ENCODE data around the gene PPP2R3A.
"Not testable (repeated sequence)": the region's sequence is repeated elsewhere in the genome, so short reads cannot be mapped to it uniquely, and the experiment has no call there.

PPP2R3A gene, protein sequence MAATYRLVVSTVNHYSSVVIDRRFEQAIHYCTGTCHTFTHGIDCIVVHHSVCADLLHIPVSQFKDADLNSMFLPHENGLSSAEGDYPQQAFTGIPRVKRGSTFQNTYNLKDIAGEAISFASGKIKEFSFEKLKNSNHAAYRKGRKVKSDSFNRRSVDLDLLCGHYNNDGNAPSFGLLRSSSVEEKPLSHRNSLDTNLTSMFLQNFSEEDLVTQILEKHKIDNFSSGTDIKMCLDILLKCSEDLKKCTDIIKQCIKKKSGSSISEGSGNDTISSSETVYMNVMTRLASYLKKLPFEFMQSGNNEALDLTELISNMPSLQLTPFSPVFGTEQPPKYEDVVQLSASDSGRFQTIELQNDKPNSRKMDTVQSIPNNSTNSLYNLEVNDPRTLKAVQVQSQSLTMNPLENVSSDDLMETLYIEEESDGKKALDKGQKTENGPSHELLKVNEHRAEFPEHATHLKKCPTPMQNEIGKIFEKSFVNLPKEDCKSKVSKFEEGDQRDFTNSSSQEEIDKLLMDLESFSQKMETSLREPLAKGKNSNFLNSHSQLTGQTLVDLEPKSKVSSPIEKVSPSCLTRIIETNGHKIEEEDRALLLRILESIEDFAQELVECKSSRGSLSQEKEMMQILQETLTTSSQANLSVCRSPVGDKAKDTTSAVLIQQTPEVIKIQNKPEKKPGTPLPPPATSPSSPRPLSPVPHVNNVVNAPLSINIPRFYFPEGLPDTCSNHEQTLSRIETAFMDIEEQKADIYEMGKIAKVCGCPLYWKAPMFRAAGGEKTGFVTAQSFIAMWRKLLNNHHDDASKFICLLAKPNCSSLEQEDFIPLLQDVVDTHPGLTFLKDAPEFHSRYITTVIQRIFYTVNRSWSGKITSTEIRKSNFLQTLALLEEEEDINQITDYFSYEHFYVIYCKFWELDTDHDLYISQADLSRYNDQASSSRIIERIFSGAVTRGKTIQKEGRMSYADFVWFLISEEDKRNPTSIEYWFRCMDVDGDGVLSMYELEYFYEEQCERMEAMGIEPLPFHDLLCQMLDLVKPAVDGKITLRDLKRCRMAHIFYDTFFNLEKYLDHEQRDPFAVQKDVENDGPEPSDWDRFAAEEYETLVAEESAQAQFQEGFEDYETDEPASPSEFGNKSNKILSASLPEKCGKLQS (N-terminal part only)

DNA sequence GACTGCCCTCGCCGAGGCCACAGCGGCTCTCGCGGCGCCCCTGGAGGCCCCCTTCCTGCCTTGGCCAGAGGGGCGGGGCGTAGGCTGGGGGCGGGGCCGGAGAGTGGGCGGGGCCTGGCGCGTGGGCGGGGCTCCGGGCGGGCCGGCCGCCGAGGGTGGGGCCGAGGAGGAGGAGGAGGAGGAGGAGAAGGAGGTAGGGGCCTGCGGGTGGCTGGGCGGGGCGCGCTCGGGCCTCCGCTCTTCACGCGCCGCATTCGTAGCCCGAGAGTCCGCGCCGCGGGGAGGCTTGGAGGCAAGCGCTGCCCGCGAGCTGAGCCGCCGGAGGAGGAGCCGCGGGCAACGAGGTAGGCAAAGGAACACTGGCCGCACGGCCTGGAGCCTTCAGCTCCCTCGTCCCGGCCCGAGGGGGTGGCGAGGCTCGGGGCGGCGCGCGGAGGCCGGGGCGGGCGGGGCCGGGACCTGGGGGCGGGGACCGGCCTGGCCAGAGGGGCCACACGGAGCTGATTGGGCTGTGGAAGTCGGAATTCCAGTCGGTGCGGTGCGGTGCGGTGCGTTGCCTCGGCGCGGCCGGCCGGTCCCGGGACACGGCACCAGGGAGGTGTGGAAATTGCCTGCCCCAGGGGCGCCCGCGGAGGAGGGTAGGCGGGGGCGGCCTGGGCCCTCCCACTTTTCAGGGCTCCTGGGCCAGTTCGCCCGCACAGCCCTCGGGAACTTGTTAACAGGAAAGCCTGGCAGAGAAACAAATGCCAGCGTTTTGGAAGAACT lies at the start of gene PPP2R3A:
TSS of gene PPP2R3A (plus strand) at position 223 of the 765 bp plus-strand sequence. CDS start 35,771 bp downstream, outside the sequence.
- peak; percentile 74 to 79 for DNase-seq

DNA sequence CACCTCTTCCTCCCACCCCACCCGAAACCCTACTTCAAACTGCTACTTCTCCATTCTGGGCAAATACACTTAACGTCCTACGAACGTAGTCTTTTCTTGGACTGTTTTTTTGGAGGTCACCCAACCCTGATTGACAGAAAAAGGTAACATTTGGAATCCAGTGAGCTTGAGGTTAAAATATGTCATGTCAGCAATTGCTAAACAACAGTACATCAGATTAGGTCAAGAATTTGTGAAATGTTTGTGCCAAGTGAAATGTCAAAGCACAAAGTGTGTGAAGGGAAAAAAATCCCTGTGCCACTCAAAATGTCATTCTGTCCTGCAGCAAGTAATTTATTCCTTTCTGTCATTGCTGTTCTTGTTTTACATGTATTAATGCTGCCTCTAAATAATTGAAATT lies 49.2 kb upstream of the PPP2R3A start:
- DNase-seq, result no peak

DNA sequence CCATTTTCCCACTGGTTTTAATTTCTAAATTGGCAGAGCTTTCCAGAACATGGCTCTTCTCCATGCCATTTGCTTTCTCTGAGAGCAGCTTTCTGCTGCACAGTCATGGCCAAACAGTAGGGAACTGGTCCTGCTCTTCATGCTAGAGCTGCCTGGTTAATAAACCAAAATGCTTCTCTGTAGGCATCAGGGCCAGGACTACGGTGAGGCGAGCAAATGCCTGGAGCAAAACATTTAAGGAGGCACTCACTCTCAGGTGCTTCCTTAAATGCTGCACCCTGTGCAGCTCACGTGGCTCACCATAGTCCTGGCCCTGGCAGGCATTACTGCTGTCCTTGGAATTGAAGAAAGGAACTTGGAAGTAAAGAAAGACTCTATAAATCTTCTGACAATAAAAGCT lies 48.5 kb upstream of the PPP2R3A start:
- no peak for DNase-seq

DNA sequence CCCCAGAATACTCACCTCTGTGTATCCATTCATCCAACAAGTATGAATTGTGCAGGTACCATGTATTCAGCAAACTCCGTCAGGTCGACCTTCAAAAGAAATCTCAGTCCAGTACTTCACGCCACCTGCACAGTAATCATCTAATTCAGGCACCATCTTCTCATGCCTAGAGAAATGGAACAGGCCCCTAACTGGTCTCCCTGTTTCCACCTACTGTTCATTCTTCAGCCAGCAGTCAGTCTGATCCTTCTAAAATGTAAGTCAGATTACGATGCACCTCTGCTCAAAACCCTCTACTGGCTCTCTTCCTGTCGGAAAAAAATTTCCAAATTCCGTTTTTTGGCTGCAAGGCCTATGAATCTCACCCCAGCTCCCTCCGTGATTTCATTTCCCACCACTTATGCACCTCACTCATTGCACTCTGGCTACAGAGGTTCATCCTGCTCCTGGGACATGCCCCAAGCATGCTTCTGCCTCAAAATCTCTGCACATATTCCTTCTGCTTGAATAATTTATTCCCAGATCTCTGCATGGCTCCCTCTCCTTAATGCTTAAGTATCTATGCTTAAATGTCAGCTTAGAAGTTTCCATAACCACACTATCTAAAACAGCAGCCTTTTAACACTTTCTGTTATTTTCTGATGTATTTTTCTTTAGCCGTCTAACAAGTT lies 47.5 kb upstream of the PPP2R3A start:
- no peak for DNase-seq

DNA sequence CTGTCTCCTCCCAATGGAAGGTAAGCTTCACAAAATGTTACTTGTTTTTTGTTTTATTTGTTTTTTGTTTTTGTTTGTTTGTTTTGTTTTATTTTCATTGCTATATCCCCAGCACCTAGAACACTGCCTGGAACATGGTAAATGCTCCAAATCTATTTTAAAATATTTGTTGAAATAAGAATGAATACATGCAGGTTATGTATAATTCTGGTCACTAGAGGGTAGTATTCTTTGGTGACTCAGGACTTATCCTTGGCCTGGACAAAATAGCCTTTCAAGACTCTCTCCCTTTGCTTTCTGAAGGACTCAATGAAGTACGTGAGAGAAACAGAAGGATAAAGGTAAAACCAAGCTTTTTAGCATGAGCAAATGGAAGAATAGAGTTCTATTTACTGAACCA lies 46.9 kb upstream of the PPP2R3A start:
- no peak for DNase-seq

DNA sequence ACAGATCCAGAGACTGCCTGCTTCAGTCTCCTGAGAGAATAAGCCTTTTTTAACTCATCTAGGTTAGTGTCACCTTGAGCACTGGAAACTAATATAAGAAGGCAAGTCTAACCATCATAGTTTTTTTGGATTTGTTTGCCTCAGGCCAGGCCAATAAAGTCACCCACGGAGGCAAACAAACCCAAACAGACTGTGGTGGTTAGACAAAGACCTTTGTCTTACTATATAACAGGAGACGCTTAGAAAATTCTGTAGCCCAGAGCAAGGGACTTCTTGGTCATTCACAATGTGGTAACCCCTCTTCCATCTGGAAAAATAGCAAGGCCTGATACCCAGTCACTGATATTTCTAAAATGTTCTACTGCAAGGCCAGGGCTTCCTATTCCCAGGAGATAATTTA lies 45.3 kb upstream of the PPP2R3A start:
- no peak for DNase-seq

DNA sequence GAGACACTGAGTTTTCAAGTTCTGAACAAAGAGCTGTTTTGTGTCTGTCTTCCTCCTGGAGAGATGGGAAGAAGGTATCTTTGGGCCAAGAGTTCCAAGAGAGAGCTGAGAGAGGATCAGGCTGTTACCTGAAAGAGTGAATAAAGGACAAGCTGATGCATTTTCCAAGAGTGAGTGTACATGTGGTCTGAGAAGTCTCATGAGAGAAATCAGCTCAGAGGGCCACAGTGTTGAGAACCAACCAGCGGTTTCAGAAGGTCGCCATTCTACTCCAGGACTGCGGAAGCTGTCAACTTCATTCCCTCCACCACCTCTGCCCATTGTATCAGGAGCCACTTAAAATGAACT lies 42.7 kb upstream of the PPP2R3A start:
- no peak for DNase-seq

DNA sequence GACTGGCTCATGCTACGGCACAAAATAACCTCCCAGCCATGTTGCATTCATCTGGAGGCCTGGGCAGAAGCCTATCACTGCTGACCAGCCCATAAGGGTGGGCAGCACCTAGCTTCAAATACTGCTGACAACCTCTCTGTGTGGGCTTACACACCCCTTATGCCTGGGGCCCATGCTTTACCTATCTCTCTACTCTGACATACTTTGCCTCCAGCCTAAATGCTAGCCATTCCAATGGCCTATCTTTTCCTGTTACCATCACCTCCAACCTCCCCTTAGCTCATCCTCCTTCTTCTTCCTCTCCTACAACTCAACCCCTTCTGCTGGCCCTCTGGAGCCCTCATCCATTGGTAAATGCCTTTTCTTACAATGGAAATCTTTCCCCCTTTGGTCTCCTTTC lies 41.0 kb upstream of the PPP2R3A start:
- DNase-seq, result no peak

DNA sequence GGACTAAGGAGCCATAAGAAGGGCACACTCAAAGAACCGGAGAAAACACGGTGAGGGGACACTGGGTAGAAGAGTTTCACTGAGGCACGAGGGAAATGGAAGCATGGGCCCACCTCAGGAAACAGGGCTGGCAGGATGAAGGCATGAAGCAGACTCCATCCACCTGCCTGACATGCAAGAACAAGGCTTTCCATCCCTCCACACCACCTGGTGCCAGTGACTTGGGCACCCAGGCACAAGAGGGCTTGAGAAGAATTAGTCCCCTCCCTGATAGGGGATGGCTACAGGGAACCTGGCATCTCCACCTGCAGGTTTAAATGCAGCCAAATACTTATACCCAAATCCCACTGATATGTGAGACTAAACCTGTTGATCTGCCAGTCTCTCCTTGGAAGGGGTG lies 38.9 kb upstream of the PPP2R3A start:
- DNase-seq, result no peak

DNA sequence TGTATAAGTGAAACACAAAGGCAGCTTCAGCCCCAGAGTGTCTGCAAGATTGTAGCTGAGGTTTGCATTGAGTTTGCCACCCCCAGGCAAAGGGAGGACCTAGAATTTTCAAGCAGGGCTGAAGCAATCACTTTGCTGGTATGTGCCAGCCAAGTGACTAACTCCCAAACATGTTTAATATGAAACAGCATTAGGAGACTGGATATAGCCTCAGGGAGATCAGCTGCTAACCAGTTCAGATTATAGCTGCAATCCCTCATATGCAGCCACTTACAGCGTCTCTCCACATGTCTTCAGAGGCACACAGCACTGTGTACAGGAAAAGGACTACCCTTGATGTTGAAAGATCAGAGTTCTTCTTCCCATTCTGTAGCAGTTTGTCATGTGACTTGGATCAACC lies 38.4 kb upstream of the PPP2R3A start:
- no peak for DNase-seq

DNA sequence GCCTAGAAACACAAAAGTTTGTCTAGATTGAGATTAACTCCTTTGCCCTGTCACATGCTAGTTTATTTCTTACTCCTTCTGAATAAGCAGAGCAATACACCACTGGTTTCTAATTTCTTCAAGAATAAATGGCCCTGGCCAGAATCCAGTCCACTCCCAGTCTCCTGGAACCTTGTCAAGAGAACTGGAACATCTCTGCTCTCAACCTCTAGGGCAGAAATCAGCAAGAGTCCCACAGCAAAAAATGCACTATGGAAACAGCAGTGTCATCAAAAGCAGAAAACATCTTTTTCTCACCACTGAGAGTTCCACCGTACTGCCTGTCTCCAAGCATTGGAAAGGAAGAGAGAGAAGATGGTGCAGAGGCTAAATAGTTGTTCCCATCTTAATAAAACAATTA lies 35.9 kb upstream of the PPP2R3A start:
- no peak for DNase-seq

DNA sequence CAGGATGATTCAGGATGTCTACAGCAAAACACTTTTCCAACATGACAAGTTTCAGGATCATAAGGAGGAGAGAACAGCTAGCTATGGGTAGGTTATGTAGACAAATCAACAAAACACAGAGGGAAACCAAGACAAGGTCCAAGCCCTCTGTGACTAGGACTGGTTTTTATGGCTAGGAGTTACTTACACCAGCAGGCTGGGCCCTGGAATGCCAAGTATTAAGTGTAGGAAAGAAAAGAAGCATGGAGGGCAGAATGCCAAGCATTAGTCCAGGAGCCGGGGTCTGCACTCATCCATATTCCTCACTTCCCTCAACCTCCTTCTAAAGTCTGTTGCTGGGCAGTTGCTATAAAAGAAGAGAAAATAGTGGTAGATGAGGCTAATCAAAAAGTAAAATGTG lies 35.3 kb upstream of the PPP2R3A start:
- DNase-seq, result no peak

DNA sequence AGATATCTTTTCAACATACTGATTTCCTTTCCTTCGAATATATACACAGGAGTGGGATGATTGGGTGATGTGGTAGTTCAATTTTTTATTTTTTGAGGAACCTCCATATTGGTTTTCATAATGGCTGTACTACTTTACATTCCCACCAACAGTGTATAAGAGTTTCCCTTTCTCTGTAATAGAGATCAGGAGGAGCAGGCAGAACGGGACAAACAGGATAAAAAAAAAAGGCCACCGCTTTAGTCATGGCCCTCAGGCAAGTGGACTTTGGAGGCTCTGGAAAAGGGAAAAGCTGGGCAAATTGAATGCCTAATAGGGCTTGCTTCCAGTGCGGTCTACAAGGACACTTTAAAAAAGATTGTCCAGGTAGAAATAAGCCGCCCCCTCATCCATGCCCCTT lies 30.4 kb upstream of the PPP2R3A start:
- not testable (repeated sequence) for DNase-seq

DNA sequence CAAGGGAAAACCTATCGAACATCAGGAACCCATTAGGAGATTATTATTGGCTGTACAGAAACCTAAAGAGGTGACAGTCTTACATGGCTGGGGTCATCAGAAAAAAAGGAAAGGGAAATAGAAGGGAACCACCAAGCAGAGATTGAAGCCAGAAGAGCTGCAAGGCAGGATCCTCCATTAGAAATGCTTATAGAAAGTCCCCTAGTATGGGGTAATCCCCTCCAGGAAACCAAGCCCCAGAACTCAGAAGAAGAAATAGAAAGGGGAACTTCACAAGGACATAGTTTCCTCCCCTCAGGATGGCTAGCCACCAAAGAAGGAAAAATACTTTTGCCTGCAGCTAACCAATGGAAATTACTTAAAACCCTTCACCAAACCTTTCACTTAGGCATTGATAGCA lies 27.8 kb upstream of the PPP2R3A start:
- DNase-seq, result not testable (repeated sequence)

DNA sequence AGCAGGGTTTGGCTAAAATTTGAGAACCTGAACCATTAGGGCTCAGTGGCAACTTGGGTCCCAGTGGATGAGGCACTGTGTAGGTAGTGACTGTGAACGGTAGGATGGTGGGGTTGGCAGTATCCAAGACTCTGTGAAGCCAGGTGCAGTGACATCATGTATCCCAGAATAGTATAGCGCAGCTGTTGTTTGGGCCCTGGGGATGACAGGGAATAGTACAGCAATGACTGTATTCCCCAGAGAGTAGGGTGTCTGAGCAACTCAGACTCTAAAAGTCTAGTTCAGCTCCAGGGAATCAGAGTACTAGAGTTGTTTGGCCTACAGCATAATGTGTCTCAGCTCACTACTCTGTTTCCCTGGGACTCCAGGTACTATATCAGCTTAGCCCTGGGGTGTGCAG lies 20.7 kb upstream of the PPP2R3A start:
- no peak for DNase-seq

DNA sequence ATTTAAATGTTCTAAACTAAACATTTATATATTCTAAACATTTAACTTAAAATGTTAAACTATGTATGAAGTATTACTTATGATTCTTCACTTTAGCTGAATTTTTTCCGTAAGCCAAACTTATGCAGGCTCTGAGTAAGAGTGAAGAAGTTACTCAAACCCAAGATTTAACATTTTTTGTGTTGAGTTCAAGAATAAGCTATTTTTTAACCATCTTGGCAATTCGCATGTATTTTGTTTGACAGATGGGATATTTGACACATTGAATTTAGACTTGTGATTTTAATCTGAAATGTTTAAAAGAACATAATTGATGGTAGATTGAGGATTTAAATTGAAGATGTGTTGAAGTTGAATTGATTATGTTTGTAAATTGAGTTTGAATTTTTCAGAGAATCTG lies 14.6 kb upstream of the PPP2R3A start:
- no peak for DNase-seq

DNA sequence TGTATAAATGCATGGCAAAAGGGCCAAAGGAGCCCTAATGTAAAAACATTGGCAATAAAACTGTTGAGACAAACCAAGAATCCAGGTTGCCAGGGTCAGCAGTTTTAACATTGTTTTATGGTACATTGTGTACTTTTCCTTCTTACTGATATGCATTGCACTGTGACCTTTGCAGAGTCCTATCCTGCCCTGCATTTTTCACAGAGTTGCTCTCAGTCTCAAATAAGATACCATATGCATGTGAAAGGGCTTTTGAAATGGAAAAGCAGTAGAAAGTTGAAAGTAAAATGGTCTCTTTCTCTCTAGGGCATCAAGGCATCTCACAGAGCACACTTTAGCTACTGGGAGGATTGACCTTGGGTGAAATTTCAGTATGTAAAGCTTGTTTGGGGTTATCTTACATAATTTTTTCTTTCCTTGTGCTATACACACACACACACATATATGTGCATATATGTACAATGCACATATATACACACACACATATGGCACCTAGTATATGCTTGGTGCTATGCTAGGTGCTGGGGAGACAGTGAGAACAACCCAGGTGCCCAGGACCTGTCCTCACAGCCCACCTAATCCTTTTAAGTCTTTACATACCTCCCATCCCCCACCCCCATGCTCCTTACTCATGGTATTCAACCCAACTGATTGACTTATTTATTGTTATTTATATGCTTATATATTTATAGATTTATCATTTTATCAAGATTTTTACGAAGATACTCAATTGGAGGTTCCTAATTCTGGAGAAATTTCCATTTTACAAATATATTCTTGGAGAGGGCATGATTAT lies 1.2 kb upstream of the PPP2R3A start:
- DNase-seq, result no peak

DNA sequence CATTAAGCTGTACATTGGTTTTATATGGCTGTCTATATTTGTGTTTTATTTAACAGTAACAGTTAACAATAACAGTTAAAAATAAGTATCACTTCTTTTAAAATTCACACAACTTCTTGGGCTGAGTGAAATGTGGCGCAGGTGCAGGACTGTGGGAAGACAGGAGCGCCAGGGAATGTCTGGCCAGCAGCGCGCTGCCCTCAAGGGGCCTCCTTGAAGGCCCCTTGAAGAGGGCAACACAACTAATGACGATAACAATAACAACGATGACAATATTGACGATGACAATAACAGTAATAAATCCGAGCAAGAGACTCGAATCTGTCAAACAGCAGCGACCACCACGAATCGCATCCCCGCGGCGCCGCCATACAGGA lies 411 bp upstream of the PPP2R3A start:
- DNase-seq, result no peak

DNA sequence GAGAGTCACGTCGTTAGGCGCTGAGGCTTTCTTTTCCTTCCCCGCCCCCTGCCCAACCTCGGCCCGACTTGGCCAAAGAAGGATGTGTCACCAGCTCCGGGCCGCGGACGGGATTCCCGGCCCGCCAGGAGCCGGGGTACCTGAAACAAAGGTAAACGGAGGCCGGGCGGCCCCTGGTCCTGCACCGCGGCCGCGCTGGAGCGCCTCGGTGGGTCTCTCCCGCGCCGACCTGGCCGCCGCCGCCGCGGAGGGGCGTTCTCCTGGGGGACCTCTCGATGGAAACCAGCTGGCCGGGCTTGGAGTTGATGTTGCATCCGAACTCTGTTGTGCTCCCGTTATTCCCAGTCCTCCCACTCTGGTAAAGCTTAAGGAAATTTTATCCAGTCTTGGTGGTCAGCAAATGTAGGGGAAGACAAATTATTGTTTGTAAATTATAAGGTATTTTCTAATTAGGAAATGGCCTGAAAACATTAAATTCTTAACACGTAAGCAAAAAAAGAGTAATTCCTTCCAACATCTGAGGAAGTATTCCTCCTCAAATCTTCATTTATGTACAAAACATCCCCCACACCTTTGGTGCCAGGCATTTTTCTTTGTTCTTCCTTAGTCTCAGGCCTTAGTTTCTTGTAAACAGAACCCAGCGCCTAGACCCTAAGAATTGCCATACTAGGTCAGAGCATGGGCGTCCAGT lies 888 bp downstream of the PPP2R3A start:
- no peak for DNase-seq

DNA sequence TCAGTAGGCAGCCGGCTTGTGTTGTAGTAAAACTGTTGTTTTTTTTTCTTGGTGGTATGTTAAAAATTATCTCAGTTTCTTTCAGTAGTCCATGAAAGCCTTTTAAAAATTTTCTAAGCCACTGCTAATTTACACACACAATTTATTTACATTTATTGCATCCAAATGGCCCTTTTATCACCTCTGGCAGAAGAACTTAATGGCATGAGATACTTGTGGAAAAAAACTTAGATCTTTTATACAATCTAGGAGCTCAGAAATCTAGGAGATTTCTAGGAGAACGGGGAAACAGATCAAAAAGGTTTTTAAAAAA lies 1.4 kb downstream of the PPP2R3A start:
- DNase-seq, result no peak

DNA sequence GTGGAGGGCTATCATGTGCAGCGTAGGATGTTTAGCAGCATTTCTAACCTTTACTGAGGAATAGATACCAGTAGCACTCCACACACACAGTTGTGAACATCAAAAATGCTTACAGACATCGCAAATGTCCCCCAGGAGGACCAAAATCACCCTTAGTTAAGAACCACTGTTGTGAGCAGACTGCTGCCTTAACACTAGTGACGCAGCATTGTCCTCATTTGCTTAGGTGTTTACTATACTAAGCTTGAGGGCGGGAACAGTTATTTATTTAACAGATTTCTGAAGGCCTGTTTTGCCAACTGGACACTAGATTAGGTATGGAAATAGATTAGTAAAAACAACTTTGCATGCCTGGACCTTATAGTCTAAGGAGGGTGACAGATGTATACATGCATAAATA lies 2.3 kb downstream of the PPP2R3A start:
- DNase-seq, result no peak
